Astrocyte of the spinal cord (primary cell): Measurements from ENCODE around the gene RTN4IP1.
A peak's percentile ranks its signal among the peaks of the same experiment; 100 is the strongest.
"Not testable (repeated sequence)": the region's sequence is repeated elsewhere in the genome, so short reads cannot be mapped to it uniquely, and the experiment has no call there.

Source experiments
- DNase-seq: peaks from one replicate; pipeline ENCODE4 v3.0.0; 2011; ENCODE audit warnings: low read depth, low spot score
- H3K4me3 ChIP-seq: 2 replicates; pipeline ENCODE4 v1.5.1; 2011; ENCODE audit warnings: low read depth, mild to moderate bottlenecking, low read length, moderate library complexity
- in situ Hi-C: cut with HindIII; loops from 2 replicates; pipeline ENCODE4 v1.10.0; 2017; ENCODE audit warnings: low sequenced_read_pairs
- TF ChIP-seq, protein P1 (sequence below): IDR thresholded peaks from 2 replicates; pipeline ENCODE4 v1.5.1; 2012; ENCODE audit warnings: low read depth, mild to moderate bottlenecking, low read length, inconsistent platforms

The RTN4IP1 gene

DNA sequence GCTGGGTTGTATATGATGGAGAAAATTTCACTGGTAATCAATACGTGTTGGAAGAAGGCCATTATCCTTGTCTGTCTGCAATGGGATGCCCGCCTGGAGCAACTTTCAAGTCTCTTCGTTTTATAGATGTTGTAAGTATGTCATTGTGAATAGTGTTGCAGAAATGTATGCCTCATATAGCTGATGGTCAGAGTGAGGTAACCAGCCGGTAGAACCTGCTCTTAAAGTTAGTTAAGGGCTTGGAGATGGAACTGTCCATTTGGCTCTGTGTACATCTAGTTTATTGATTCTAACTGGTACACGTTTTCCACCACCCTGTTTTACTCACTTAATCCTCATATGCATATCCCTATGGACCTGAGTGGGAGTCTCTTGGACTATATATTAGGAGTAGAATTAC is 73.5 kb downstream of the RTN4IP1 start:
- in situ Hi-C loops = no loop called here
- no peak overlapping the region for H3K4me3 ChIP-seq
- DNase-seq = no peak
- TF ChIP-seq, protein P1, sequence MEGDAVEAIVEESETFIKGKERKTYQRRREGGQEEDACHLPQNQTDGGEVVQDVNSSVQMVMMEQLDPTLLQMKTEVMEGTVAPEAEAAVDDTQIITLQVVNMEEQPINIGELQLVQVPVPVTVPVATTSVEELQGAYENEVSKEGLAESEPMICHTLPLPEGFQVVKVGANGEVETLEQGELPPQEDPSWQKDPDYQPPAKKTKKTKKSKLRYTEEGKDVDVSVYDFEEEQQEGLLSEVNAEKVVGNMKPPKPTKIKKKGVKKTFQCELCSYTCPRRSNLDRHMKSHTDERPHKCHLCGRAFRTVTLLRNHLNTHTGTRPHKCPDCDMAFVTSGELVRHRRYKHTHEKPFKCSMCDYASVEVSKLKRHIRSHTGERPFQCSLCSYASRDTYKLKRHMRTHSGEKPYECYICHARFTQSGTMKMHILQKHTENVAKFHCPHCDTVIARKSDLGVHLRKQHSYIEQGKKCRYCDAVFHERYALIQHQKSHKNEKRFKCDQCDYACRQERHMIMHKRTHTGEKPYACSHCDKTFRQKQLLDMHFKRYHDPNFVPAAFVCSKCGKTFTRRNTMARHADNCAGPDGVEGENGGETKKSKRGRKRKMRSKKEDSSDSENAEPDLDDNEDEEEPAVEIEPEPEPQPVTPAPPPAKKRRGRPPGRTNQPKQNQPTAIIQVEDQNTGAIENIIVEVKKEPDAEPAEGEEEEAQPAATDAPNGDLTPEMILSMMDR = no peak

DNA sequence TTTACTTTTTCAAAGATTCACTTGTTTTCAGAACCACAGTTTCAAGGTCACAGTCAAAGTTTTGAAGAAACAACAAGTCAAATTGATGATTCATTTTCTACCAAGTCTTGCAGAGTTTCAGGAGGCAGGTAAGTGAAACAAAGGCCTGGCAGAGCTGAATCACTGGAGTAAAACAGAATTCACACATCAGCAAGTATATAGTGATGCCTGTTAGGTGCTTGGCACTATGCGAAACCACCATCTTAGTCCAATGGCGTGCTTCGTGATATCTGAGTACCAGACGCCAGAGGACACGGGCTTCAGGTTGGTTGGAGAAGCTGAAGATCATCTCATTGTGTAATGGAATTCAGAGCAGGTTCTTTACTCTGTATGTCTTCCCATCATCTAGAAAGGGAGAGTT is 75.9 kb downstream of the RTN4IP1 start:
- in situ Hi-C loops = no loop called here
- no peak for DNase-seq
- TF ChIP-seq, protein P1 = no peak
- H3K4me3 ChIP-seq = no peak overlapping the region

DNA sequence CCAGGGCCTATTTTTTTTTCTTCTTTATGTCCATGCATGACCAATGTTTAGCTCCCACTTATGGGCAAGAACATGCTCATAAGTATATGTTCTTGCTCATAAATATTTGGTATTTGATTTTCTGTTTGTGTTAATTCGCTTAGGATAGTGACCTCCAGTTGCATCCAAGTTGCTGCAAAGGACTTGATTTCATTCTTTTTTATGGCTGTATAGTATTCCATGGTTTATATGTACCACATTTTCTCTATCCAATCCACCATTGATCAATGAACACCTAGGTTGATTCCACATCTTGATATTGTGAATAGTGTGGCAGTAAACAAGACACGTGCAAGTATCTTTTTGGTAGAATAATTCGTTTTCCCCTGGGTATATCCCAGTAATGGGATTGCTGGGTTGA is 78.1 kb downstream of the RTN4IP1 start:
- TF ChIP-seq, protein P1 = no peak
- no peak overlapping the region for H3K4me3 ChIP-seq
- in situ Hi-C loops = no loop called here
- DNase-seq = no peak

DNA sequence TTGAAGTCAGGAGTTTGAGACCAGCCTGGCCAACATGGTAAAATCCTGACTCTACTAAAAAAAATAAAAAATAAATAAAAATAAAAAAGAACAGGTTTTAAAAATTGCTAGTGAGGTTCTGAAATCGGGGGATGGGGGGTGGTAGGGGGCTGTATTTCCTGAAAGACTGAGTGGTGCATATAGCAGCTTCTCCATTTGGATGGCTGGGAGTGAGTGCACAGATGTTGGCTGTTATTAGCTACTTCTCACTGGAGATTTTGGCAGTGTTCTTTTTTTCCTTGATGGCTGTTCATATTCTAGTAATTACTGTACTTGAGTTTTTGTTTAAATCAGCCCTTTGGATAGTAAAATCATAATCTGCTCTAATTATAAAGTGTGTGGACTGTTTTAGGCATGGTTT is 79.8 kb downstream of the RTN4IP1 start:
- TF ChIP-seq, protein P1 = no peak
- in situ Hi-C loops = no loop called here
- DNase-seq = no peak
- no peak overlapping the region for H3K4me3 ChIP-seq

DNA sequence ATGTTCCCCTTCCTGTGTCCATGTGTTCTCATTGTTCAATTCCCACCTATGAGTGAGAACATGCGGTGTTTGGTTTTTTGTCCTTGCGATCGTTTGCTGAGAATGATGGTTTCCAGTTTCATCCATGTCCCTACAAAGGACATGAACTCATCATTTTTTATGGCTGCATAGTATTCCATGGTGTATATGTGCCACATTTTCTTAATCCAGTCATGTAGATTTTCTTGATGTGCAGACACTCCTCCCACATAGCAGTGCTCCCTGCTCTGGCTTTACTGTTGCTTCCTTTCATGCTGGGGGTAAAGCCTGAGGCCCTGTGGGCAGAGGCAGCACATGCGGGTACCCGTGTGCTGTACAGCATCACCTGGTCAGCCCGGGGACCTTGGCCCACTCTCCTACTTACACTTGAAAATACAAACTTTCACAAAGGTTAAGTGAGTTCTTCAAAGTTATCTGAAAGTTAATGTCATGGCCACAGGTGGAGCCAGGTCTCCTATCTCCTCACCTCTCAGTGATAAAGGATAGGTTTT is 80.3 kb downstream of the RTN4IP1 start:
- DNase-seq, in situ Hi-C loops, H3K4me3 ChIP-seq: not testable (repeated sequence)

DNA sequence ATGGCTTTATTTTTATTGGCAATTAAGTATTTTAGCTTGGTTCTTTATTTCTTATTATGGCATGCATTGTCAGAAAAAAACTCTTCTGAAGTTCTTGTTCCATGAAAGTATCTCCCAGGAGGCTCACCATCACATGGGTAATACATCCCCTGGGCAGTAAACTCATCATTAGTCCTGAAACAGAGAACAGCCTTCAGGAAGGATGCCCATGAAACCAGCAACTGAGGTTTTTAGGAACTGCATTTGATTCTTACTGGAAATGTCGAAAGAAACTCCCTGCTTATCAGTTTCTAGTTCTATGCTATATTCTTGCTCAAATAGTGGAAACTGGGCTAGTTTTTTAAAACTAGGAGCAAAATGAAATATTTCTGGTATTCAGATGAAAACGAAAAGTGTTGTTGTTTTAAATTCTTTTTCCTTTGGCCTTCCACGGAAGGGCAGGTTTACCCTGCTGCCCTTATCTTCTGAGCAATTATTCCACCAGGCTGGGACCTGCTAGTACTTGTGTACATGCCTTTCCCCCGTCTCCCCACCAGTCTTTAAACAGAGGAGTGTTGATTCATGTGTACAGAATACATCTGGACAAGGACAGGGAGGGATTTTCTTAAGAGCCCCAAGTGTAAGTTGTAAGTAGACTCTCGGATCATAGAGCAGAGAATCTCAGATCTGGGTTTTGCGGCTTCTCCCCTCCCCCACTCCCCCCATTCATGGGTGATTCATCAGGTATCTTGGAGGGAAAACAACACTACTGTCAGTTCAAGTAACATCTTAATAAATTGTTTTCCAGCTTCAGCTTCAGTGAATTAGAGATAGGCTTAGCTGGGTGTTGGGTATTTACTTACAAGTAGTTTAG is 81.5 kb downstream of the RTN4IP1 start:
- in situ Hi-C loops = no loop called here
- TF ChIP-seq, protein P1 = no peak
- peak; percentile 74 for DNase-seq
- no peak overlapping the region for H3K4me3 ChIP-seq

DNA sequence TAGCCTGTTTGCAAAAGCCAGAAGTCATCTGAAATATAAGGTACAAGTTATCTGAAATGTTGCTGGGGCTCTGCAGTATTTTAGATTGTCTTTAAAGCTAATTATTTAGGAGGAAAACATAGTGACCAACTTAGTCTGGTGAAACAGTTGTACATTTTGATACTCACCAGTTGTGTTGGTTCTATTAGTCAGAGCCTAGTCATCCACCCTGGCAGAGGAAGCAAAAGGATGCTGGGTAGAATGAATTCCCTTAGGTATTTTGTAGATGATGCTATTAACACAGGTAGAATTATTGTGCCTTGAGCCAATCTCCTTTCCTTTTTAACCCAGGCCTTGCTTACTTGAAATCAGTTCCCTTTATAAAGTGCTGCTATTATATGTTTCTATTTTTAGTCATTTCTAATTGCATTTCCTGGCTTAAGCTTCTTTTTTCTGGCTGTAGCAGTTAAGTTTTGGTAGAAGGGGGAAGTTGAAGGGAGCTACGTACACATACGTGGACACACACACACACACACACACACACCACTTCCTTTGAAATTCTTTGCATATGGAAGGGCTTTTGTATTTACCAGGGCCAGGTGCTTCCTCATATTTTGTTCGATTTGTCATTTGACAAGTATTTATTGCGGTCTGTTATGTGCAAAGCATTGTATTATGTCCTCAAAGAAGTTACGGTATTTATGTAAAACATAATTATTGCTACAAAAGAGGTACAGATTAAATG is 82.4 kb downstream of the RTN4IP1 start:
- DNase-seq = peak; percentile 87
- no peak overlapping the region for H3K4me3 ChIP-seq
- in situ Hi-C loops = no loop called here
- TF ChIP-seq, protein P1 = no peak
